Neural cell (in vitro differentiated cells): Measurements from ENCODE around the gene PHKA2. TPM values are rescaled to one million over a fixed set of nuclear protein-coding genes. Genes with fewer than 3 reads are reported as not detected.

Source experiments
- H2AFZ ChIP-seq: fragments of 200-600, 300-800 bp; sonication (generic), shearing (Covaris generic); 2 replicates; pipeline ENCODE4 v1.6.0; 2014; ENCODE audit warnings: low read depth, mild to moderate bottlenecking, antibody characterized with exemption, low read length, moderate library complexity
- H3F3A ChIP-seq: fragments of 200-600 bp; shearing (Covaris generic); 2 replicates; pipeline ENCODE4 v1.6.1; 2016; ENCODE audit warnings: mild to moderate bottlenecking, moderate library complexity, mixed read lengths, antibody characterized with exemption, low read length; ENCODE audit not compliant: insufficient read depth, poor library complexity, severe bottlenecking
- H3K27ac ChIP-seq: fragments of 200-600, 300-800 bp; sonication (generic), shearing (Covaris generic); 2 replicates; pipeline ENCODE4 v1.5.1; 2014; ENCODE audit warnings: mild to moderate bottlenecking, low read length, moderate library complexity
- H3K27me3 ChIP-seq: fragments of 300-800, 200-600 bp; sonication (generic), shearing (Covaris generic); 2 replicates; pipeline ENCODE4 v1.6.0; 2014; ENCODE audit warnings: mild to moderate bottlenecking, low read depth, low read length, moderate library complexity; ENCODE audit not compliant: insufficient read depth
- H3K36me3 ChIP-seq: fragments of 300-800, 200-600 bp; sonication (generic), shearing (Covaris generic); 2 replicates; pipeline ENCODE4 v1.5.1; 2014; ENCODE audit warnings: mild to moderate bottlenecking, antibody characterized with exemption, low read length, moderate library complexity; ENCODE audit not compliant: insufficient read depth
- H3K4me2 ChIP-seq: fragments of 300-800, 200-600 bp; sonication (generic), shearing (Covaris generic); 2 replicates; pipeline ENCODE4 v1.6.0; 2014; ENCODE audit warnings: mild to moderate bottlenecking, low read length
- H3K4me3 ChIP-seq: fragments of 300-800, 200-600 bp; sonication (generic), shearing (Covaris generic); 2 replicates; pipeline ENCODE4 v1.5.1; 2014; ENCODE audit warnings: mild to moderate bottlenecking, low read length, moderate library complexity
- H3K79me2 ChIP-seq: fragments of 200-600 bp; shearing (Covaris generic); replicated peaks from 2 replicates; pipeline ENCODE4 v1.6.0; 2014; ENCODE audit warnings: mild to moderate bottlenecking, low read length, moderate library complexity; ENCODE audit not compliant: insufficient read depth
- H3K9ac ChIP-seq: fragments of 300-800, 200-600 bp; sonication (generic), shearing (Covaris generic); 2 replicates; pipeline ENCODE4 v1.6.1; 2016; ENCODE audit warnings: mild to moderate bottlenecking, low read length, mixed read lengths
- H3K9me2 ChIP-seq: fragments of 200-600 bp; shearing (Covaris generic); 2 replicates; pipeline ENCODE4 v1.6.1; 2016; ENCODE audit warnings: mild to moderate bottlenecking, low read length, mixed read lengths; ENCODE audit not compliant: insufficient read depth
- H3K9me3 ChIP-seq: fragments of 200-600, 300-800 bp; sonication (generic), shearing (Covaris generic); 2 replicates; pipeline ENCODE4 v1.6.1; 2016; ENCODE audit warnings: mild to moderate bottlenecking, mixed run types, low read length, moderate library complexity, mixed read lengths
- H4K20me1 ChIP-seq: fragments of 200-600 bp; shearing (Covaris generic); 2 replicates; pipeline ENCODE4 v1.6.1; 2016; ENCODE audit warnings: mild to moderate bottlenecking, mixed run types; ENCODE audit not compliant: insufficient read depth
- EP300 ChIP-seq: fragments of 450-650 bp; conservative IDR thresholded peaks from 2 replicates; pipeline ENCODE4 v1.6.1; 2014; ENCODE audit warnings: antibody characterized with exemption, mild to moderate bottlenecking, moderate library complexity; ENCODE audit not compliant: poor library complexity, severe bottlenecking
- EZH2 ChIP-seq: fragments of 200-600, 300-800 bp; shearing (Covaris generic), sonication (generic); IDR thresholded peaks from 2 replicates; pipeline ENCODE4 v1.6.1; 2014; ENCODE audit warnings: antibody characterized with exemption, low read length, borderline replicate concordance, mild to moderate bottlenecking; ENCODE audit not compliant: insufficient read depth, poor library complexity, severe bottlenecking
- MXI1 ChIP-seq: fragments of 450-650 bp; conservative IDR thresholded peaks from 2 replicates; pipeline ENCODE4 v1.6.1; 2014; ENCODE audit warnings: antibody characterized with exemption, mild to moderate bottlenecking; ENCODE audit not compliant: poor library complexity, severe bottlenecking
- POLR2AphosphoS5 ChIP-seq: IDR thresholded peaks from 2 replicates; pipeline ENCODE4 v1.6.1; 2012
- RAD21 ChIP-seq: fragments of 450-650 bp; conservative IDR thresholded peaks from 2 replicates; pipeline ENCODE4 v1.6.1; 2014; ENCODE audit warnings: antibody characterized with exemption, mild to moderate bottlenecking, moderate library complexity
- SMC3 ChIP-seq: fragments of 450-650 bp; conservative IDR thresholded peaks from 2 replicates; pipeline ENCODE4 v1.6.1; 2014; ENCODE audit warnings: antibody characterized with exemption, mild to moderate bottlenecking, moderate library complexity; ENCODE audit not compliant: poor library complexity
- TAF1 ChIP-seq: IDR thresholded peaks from 2 replicates; pipeline ENCODE4 v1.6.1; 2012; ENCODE audit warnings: low read depth
- polyA plus RNA-seq: library from polyadenylated mRNA; depleted of rRNA; stranded (reverse); fragments of >200 nt; gene quantifications from 2 replicates; pipeline ENCODE4 v1.2.3, GENCODE V29; 2014
- TF ChIP-seq, protein P1 (sequence below): fragments of 450-650 bp; IDR thresholded peaks from 2 replicates; pipeline ENCODE4 v1.5.1; 2014; ENCODE audit warnings: antibody characterized with exemption, mild to moderate bottlenecking, moderate library complexity; ENCODE audit not compliant: poor library complexity, severe bottlenecking
- TF ChIP-seq, protein P2 (sequence below): IDR thresholded peaks from 2 replicates; pipeline ENCODE4 v1.6.1; 2012; ENCODE audit warnings: borderline replicate concordance

The PHKA2 gene
- polyA plus RNA-seq, 1 donor from 2014 or later = 9.6 TPM

DNA sequence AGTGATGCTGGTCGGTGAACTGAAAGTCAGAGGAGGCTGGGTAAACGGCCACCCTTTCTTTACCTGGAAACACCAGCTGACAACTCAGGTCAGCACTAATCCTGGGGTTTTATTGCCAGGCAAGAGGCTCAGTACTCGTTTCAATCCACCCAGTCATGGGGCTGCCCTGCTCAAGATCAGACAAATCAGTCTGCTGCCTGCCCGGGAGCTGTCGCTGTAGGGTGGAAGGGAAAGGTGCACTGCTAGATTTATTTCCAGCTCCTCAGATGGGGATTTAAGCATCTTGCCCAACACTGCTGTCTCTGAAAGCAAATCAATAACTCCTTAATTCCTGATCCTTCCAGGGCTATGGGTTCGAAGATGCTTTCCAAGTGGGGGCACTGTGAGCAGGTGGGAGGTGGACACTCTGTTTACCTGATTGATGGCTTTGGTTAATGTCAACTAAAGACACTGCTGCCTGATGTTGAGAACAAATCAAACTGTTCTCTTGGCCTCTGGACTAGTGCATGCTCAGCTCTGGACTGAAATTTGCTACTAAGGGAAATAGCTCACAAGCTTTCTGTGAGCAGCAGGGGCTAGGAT lies 59.3 kb downstream of the PHKA2 start:
- no peak overlapping the region for H3K9ac ChIP-seq
- no peak overlapping the region for H2AFZ ChIP-seq
- no peak for TF ChIP-seq EP300
- TF ChIP-seq SMC3 = no peak
- no peak for TF ChIP-seq RAD21
- TF ChIP-seq EZH2 = no peak
- TF ChIP-seq MXI1 = no peak
- no peak for TF ChIP-seq POLR2AphosphoS5
- TF ChIP-seq TAF1 = no peak
- TF ChIP-seq, protein P1, sequence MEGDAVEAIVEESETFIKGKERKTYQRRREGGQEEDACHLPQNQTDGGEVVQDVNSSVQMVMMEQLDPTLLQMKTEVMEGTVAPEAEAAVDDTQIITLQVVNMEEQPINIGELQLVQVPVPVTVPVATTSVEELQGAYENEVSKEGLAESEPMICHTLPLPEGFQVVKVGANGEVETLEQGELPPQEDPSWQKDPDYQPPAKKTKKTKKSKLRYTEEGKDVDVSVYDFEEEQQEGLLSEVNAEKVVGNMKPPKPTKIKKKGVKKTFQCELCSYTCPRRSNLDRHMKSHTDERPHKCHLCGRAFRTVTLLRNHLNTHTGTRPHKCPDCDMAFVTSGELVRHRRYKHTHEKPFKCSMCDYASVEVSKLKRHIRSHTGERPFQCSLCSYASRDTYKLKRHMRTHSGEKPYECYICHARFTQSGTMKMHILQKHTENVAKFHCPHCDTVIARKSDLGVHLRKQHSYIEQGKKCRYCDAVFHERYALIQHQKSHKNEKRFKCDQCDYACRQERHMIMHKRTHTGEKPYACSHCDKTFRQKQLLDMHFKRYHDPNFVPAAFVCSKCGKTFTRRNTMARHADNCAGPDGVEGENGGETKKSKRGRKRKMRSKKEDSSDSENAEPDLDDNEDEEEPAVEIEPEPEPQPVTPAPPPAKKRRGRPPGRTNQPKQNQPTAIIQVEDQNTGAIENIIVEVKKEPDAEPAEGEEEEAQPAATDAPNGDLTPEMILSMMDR = no peak
- TF ChIP-seq, protein P2, sequence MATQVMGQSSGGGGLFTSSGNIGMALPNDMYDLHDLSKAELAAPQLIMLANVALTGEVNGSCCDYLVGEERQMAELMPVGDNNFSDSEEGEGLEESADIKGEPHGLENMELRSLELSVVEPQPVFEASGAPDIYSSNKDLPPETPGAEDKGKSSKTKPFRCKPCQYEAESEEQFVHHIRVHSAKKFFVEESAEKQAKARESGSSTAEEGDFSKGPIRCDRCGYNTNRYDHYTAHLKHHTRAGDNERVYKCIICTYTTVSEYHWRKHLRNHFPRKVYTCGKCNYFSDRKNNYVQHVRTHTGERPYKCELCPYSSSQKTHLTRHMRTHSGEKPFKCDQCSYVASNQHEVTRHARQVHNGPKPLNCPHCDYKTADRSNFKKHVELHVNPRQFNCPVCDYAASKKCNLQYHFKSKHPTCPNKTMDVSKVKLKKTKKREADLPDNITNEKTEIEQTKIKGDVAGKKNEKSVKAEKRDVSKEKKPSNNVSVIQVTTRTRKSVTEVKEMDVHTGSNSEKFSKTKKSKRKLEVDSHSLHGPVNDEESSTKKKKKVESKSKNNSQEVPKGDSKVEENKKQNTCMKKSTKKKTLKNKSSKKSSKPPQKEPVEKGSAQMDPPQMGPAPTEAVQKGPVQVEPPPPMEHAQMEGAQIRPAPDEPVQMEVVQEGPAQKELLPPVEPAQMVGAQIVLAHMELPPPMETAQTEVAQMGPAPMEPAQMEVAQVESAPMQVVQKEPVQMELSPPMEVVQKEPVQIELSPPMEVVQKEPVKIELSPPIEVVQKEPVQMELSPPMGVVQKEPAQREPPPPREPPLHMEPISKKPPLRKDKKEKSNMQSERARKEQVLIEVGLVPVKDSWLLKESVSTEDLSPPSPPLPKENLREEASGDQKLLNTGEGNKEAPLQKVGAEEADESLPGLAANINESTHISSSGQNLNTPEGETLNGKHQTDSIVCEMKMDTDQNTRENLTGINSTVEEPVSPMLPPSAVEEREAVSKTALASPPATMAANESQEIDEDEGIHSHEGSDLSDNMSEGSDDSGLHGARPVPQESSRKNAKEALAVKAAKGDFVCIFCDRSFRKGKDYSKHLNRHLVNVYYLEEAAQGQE = no peak
- no peak overlapping the region for H3K27ac ChIP-seq
- no peaks in the 10 kb centered on the region for H3K27me3 ChIP-seq
- H3K79me2 ChIP-seq = no peaks in the 10 kb centered on the region
- no peaks in the 10 kb centered on the region for H4K20me1 ChIP-seq
- H3K36me3 ChIP-seq = no peaks in the 10 kb centered on the region
- H3K9me2 ChIP-seq = no peaks in the 10 kb centered on the region
- H3K9me3 ChIP-seq = no peaks in the 10 kb centered on the region
- no peak overlapping the region for H3K4me2 ChIP-seq
- no peaks in the 10 kb centered on the region for H3F3A ChIP-seq
- H3K4me3 ChIP-seq = no peak overlapping the region

DNA sequence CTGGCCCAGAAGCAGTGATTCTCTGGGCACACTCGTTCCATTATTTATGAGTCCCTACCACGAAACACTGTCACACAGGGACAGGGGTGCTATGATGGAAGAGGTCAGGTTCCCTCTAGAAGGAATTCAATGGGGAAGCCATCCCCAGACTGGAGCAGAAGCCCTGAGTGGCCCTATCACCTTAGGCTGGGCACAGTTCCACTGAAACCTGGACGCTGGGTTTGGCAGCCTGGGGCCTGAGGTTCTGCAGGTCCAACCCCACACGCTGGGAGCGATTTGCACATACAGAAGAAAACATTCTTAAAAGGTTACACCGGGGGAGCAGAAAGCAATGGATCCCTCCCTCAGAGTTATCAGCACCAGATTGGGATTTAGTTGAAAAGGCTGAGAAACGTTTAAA lies 63.3 kb downstream of the PHKA2 start:
- Histone ChIP-seq H2AFZ (no peak overlapping the region), H3K79me2 (no peaks in the 10 kb centered on the region), H3F3A (no peaks in the 10 kb centered on the region), H4K20me1 (no peaks in the 10 kb centered on the region), H3K27ac (no peak overlapping the region), H3K9me2 (no peaks in the 10 kb centered on the region), H3K4me2 (no peak overlapping the region), H3K9ac (no peak overlapping the region), H3K4me3 (no peak overlapping the region), H3K27me3 (no peaks in the 10 kb centered on the region), H3K36me3 (no peaks in the 10 kb centered on the region), H3K9me3 (no peaks in the 10 kb centered on the region)
- TF ChIP-seq TAF1 (no peak), EP300 (no peak), POLR2AphosphoS5 (no peak), MXI1 (no peak), SMC3 (no peak), EZH2 (no peak), RAD21 (no peak)
- TF ChIP-seq, protein P1 = no peak
- TF ChIP-seq, protein P2 = no peak
